WTC11 (cell line): Measurements from ENCODE around the gene RIC1. TPM values are rescaled to one million over a fixed set of nuclear protein-coding genes. Genes with fewer than 3 reads are reported as not detected.

Source experiments
- ATAC-seq: fragments of 200-7000 bp; cut with Tn5 transposase; 2 replicates; pipeline ENCODE4 v1.10.0; 2021; ENCODE audit warnings: mild to moderate bottlenecking, moderate library complexity
- CTCF ChIA-PET: fragments of 300-600 bp; sonication (Branson Sonifier 250); formaldehyde crosslinking; loops from one replicate; lab custom pipeline; 2021; ENCODE audit warnings: antibody characterized with exemption; lab: Charles Lee
- POLR2A ChIA-PET: fragments of 350-600 bp; sonication (Branson Sonifier 250); formaldehyde crosslinking; loops from one replicate; lab custom pipeline; 2021; ENCODE audit warnings: antibody characterized with exemption; lab: Charles Lee
- DNase-seq: peaks from one replicate; pipeline ENCODE4 v3.0.0; 2021; ENCODE audit warnings: low spot score
- H3K27ac Mint-ChIP-seq: 2 replicates; pipeline ENCODE4 v1.8.0; 2021; ENCODE audit warnings: mixed read lengths
- H3K27me3 Mint-ChIP-seq: 2 replicates; pipeline ENCODE4 v1.8.0; 2021; ENCODE audit warnings: low read depth, mild to moderate bottlenecking, moderate library complexity, mixed read lengths
- H3K36me3 Mint-ChIP-seq: 2 replicates; pipeline ENCODE4 v1.8.0; 2021; ENCODE audit warnings: mixed read lengths
- H3K4me1 Mint-ChIP-seq: 2 replicates; pipeline ENCODE4 v1.8.0; 2022; ENCODE audit warnings: mixed read lengths
- H3K4me3 Mint-ChIP-seq: 2 replicates; pipeline ENCODE4 v1.8.0; 2021; ENCODE audit warnings: mild to moderate bottlenecking, moderate library complexity, mixed read lengths
- H3K9me3 Mint-ChIP-seq: 2 replicates; pipeline ENCODE4 v1.8.0; 2021; ENCODE audit warnings: mixed read lengths
- CBFB ChIP-seq: sonication (generic); formaldehyde crosslinking; IDR thresholded peaks from 2 replicates; pipeline ENCODE4 v1.8.1; 2022; ENCODE audit warnings: mild to moderate bottlenecking, low read depth, missing genetic modification reagents
- E2F5 ChIP-seq: sonication (generic); formaldehyde crosslinking; IDR thresholded peaks from 2 replicates; pipeline ENCODE4 v1.8.1; 2022; ENCODE audit warnings: mild to moderate bottlenecking, moderate library complexity, missing genetic modification reagents
- FOXK1 ChIP-seq: sonication (generic); formaldehyde crosslinking; IDR thresholded peaks from 2 replicates; pipeline ENCODE4 v1.8.0; 2022; ENCODE audit warnings: mild to moderate bottlenecking, moderate library complexity, missing genetic modification reagents
- GRHL2 ChIP-seq: fragments of 250-450 bp; sonication (Bioruptor Pico); IDR thresholded peaks from 2 replicates; pipeline ENCODE4 v1.8.0; 2022; ENCODE audit warnings: mild to moderate bottlenecking, moderate library complexity; ENCODE audit not compliant: insufficient replicate concordance, severe bottlenecking
- HMGA2 ChIP-seq: fragments of 250-450 bp; sonication (Bioruptor Pico); IDR thresholded peaks from 2 replicates; pipeline ENCODE4 v1.4.0; 2021; ENCODE audit warnings: mild to moderate bottlenecking, moderate library complexity
- IRF2 ChIP-seq: sonication (generic); formaldehyde crosslinking; IDR thresholded peaks from 2 replicates; pipeline ENCODE4 v1.8.0; 2022; ENCODE audit warnings: low read depth, missing genetic modification reagents, borderline replicate concordance
- MAX ChIP-seq: sonication (generic); formaldehyde crosslinking; IDR thresholded peaks from 2 replicates; pipeline ENCODE4 v1.8.0; 2022; ENCODE audit warnings: mild to moderate bottlenecking, missing genetic modification reagents
- NFATC4 ChIP-seq: fragments of 250-450 bp; sonication (Bioruptor Pico); IDR thresholded peaks from 2 replicates; pipeline ENCODE4 v1.9.0; 2021; ENCODE audit warnings: mild to moderate bottlenecking
- NR1H2 ChIP-seq: sonication (generic); formaldehyde crosslinking; IDR thresholded peaks from 2 replicates; pipeline ENCODE4 v1.9.0; 2021; ENCODE audit warnings: mild to moderate bottlenecking, moderate library complexity, missing genetic modification reagents
- PRRX2 ChIP-seq: fragments of 250-450 bp; sonication (Bioruptor Pico); IDR thresholded peaks from 2 replicates; pipeline ENCODE4 v1.8.0; 2021; ENCODE audit warnings: mild to moderate bottlenecking
- SMAD4 ChIP-seq: sonication (generic); formaldehyde crosslinking; IDR thresholded peaks from 2 replicates; pipeline ENCODE4 v1.8.0; 2022; ENCODE audit warnings: mild to moderate bottlenecking, missing genetic modification reagents
- STAT6 ChIP-seq: sonication (generic); formaldehyde crosslinking; conservative IDR thresholded peaks from 2 replicates; pipeline ENCODE4 v1.8.1; 2023; ENCODE audit warnings: mild to moderate bottlenecking, low read depth, missing genetic modification reagents, moderate library complexity
- TCF7 ChIP-seq: sonication (generic); formaldehyde crosslinking; IDR thresholded peaks from 2 replicates; pipeline ENCODE4 v1.8.0; 2022; ENCODE audit warnings: mild to moderate bottlenecking, low read depth, missing genetic modification reagents, moderate library complexity
- ZNF232 ChIP-seq: sonication (generic); formaldehyde crosslinking; IDR thresholded peaks from 2 replicates; pipeline ENCODE4 v1.8.0; 2022; ENCODE audit warnings: mild to moderate bottlenecking, missing genetic modification reagents
- ZNF263 ChIP-seq: sonication (generic); formaldehyde crosslinking; IDR thresholded peaks from 2 replicates; pipeline ENCODE4 v1.8.1; 2022; ENCODE audit warnings: low read depth, mild to moderate bottlenecking, moderate library complexity, missing genetic modification reagents
- total RNA-seq: library from RNA; stranded (reverse); gene quantifications from 3 replicates; pipeline ENCODE4 v1.2.3, GENCODE V29; 2021
- TF ChIP-seq, protein P1 (sequence below): sonication (generic); formaldehyde crosslinking; IDR thresholded peaks from 2 replicates; pipeline ENCODE4 v1.8.0; 2023; ENCODE audit warnings: mild to moderate bottlenecking, missing genetic modification reagents
- TF ChIP-seq, protein P2 (sequence below): sonication (generic); formaldehyde crosslinking; conservative IDR thresholded peaks from 2 replicates; pipeline ENCODE4 v1.8.1; 2022; ENCODE audit warnings: mild to moderate bottlenecking, missing genetic modification reagents
- TF ChIP-seq, protein P3 (sequence below): sonication (generic); formaldehyde crosslinking; IDR thresholded peaks from 2 replicates; pipeline ENCODE4 v1.8.1; 2023; ENCODE audit warnings: mild to moderate bottlenecking, moderate library complexity, missing genetic modification reagents
- TF ChIP-seq, protein P4 (sequence below): fragments of 250-450 bp; sonication (Bioruptor Pico); IDR thresholded peaks from 2 replicates; pipeline ENCODE4 v1.8.0; 2021; ENCODE audit warnings: mild to moderate bottlenecking

RIC1 gene
- total RNA-seq, 1 experiment from 2014 or later = 18.9 TPM

DNA sequence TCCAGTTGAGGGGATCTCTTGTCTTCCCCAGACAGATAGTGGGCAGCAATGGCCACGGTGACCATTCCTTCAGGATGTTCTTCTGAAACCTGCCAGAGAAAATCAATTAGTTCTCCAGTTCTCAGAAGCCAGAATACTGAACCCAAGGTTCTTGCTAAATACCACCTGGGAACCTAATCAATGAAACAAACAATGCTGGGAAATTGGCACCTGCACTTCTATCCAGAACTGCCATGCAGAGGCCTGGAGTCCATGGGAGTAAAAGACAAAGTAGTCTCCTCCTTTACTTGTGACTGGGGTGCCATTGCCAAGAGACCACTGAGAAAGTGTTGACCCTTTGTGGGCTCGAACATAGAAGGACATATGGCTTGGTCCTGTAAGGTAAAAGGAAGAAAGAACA, 158.3 kb downstream of the RIC1 start (continued):
- no peak for TF ChIP-seq MAX (CRISPR knock-in tag)
- no peak for TF ChIP-seq ZNF263 (CRISPR knock-in tag)

- Mint-ChIP-seq H3K27me3 (peaks cover 5% of the 10 kb centered on the region; the same call in 1 of the 2 replicates), H3K4me3 (no peak overlapping the region), H3K9me3 (peaks cover 7% of the 10 kb centered on the region), H3K36me3 (peaks cover 30% of the 10 kb centered on the region), H3K27ac (no peak overlapping the region), H3K4me1 (peaks cover 12% of the 10 kb centered on the region)
- ATAC-seq = no peak
- CTCF ChIA-PET = no interaction called here
- POLR2A ChIA-PET = no interaction called here
- TF ChIP-seq CBFB (CRISPR knock-in tag) (no peak), ZNF232 (CRISPR knock-in tag) (no peak), GRHL2 (CRISPR knock-in tag) (no peak), PRRX2 (CRISPR knock-in tag) (no peak), IRF2 (CRISPR knock-in tag) (no peak), SMAD4 (no peak), TCF7 (CRISPR knock-in tag) (no peak), E2F5 (CRISPR knock-in tag) (no peak), STAT6 (CRISPR knock-in tag) (no peak), FOXK1 (CRISPR knock-in tag) (no peak)
- TF ChIP-seq, protein P1, sequence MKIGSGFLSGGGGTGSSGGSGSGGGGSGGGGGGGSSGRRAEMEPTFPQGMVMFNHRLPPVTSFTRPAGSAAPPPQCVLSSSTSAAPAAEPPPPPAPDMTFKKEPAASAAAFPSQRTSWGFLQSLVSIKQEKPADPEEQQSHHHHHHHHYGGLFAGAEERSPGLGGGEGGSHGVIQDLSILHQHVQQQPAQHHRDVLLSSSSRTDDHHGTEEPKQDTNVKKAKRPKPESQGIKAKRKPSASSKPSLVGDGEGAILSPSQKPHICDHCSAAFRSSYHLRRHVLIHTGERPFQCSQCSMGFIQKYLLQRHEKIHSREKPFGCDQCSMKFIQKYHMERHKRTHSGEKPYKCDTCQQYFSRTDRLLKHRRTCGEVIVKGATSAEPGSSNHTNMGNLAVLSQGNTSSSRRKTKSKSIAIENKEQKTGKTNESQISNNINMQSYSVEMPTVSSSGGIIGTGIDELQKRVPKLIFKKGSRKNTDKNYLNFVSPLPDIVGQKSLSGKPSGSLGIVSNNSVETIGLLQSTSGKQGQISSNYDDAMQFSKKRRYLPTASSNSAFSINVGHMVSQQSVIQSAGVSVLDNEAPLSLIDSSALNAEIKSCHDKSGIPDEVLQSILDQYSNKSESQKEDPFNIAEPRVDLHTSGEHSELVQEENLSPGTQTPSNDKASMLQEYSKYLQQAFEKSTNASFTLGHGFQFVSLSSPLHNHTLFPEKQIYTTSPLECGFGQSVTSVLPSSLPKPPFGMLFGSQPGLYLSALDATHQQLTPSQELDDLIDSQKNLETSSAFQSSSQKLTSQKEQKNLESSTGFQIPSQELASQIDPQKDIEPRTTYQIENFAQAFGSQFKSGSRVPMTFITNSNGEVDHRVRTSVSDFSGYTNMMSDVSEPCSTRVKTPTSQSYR = no peak
- TF ChIP-seq, protein P2, sequence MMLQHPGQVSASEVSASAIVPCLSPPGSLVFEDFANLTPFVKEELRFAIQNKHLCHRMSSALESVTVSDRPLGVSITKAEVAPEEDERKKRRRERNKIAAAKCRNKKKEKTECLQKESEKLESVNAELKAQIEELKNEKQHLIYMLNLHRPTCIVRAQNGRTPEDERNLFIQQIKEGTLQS (CRISPR knock-in tag) = no peak
- DNase-seq = no peak
These were observed 158.9 kb downstream of the RIC1 start for GRCh38 chr9:5787759-5788302.

DNA sequence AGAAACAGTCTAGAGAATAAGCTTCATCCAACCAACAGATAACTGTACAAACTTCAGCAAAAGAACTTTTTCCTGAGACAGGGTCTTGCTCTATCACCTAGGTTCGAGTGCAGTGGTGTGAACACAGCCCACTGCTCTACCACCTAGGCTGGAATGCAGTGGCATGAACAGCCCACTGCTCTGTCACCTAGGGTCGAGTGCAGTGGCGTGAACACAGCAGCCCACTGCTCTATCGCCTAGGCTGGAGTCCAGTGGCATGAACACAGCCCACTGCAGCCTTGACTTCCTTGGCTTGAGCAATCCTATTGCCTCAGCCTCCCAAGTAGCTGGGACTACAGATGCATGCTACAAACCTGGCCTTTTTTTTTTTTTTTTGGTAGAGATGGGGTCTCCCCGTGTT, 160.6 kb downstream of the RIC1 start:
- ATAC-seq (no peak; the same call in 1 of the 2 replicates), DNase-seq (no peak)
- TF ChIP-seq NR1H2 (CRISPR knock-in tag) (no peak), NFATC4 (CRISPR knock-in tag) (no peak), ZNF263 (CRISPR knock-in tag) (no peak), HMGA2 (CRISPR knock-in tag) (no peak)
- TF ChIP-seq, protein P3, sequence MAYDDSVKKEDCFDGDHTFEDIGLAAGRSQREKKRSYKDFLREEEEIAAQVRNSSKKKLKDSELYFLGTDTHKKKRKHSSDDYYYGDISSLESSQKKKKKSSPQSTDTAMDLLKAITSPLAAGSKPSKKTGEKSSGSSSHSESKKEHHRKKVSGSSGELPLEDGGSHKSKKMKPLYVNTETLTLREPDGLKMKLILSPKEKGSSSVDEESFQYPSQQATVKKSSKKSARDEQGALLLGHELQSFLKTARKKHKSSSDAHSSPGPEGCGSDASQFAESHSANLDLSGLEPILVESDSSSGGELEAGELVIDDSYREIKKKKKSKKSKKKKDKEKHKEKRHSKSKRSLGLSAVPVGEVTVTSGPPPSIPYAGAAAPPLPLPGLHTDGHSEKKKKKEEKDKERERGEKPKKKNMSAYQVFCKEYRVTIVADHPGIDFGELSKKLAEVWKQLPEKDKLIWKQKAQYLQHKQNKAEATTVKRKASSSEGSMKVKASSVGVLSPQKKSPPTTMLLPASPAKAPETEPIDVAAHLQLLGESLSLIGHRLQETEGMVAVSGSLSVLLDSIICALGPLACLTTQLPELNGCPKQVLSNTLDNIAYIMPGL (CRISPR knock-in tag) = no peak
- TF ChIP-seq, protein P4, sequence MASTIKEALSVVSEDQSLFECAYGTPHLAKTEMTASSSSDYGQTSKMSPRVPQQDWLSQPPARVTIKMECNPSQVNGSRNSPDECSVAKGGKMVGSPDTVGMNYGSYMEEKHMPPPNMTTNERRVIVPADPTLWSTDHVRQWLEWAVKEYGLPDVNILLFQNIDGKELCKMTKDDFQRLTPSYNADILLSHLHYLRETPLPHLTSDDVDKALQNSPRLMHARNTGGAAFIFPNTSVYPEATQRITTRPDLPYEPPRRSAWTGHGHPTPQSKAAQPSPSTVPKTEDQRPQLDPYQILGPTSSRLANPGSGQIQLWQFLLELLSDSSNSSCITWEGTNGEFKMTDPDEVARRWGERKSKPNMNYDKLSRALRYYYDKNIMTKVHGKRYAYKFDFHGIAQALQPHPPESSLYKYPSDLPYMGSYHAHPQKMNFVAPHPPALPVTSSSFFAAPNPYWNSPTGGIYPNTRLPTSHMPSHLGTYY (CRISPR knock-in tag) = no peak
- Mint-ChIP-seq H3K4me3 (no peak overlapping the region), H3K36me3 (peaks cover 17% of the 10 kb centered on the region; the same call in 1 of the 2 replicates), H3K27ac (no peak overlapping the region), H3K27me3 (no peaks in the 10 kb centered on the region; the same call in 1 of the 2 replicates), H3K4me1 (peaks cover 6% of the 10 kb centered on the region), H3K9me3 (no peaks in the 10 kb centered on the region)
- ChIA-PET CTCF (no interaction called here), POLR2A (no interaction called here)
